GM21786 (cell line): ENCODE data around the gene THSD7A.
"Not testable (repeated sequence)": the region's sequence is repeated elsewhere in the genome, so short reads cannot be mapped to it uniquely, and the experiment has no call there.

Experiments used
- ATAC-seq: cut with Tn5 transposase; IDR thresholded peaks from one replicate; pipeline ENCODE4 v1.9.1; 2021; ENCODE audit not compliant: unreplicated experiment

THSD7A gene

GRCh38 chr7:11469028-11469745 lies 362.8 kb downstream of the THSD7A start:
- ATAC-seq = no peak

DNA sequence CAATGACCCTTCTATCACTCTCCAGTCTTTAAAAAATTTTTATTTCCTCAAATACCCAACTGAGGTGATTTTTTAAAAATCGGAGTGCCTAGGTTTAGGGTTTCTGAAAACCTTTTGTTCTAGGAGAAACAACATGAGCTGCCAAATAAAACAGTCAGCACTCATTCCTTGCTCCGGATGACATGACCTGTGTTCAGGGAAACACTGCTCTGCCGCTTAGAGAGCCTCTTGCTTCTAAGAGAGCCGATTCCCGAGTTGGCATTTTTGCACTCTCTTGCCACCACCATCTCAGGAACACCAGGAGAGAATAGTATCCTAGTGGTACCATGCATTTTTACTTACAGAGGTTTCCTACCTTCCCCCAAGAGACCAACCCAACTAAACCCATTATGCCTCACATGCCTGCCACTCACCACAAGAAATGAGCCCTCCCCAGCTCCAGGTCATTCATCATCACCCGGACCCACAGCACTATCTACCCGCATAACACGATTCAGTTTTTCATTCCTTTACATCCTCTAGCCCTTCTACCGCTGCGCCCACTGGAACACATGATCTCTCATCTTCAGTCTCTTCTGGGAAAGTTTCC lies 365.4 kb downstream of the THSD7A start:
- ATAC-seq = no peak

DNA sequence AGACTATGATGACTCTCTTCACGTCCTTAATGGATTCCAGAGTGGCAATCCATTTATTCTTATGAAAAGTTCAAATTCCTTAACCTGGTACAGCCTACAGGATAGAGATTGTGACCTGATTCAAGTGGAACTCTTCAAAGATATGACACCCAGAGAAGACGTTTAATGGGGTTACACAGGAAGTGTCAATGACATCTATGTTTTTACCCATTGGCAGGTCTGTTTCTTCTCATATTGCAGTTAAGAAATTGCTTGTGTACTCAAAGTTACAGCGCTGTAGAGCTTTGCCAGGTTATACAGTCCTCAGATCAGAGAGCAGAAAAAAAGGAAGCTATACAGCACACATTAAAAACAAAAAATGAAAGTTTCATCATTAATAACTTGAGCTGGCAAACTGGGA lies 367.4 kb downstream of the THSD7A start:
- no peak for ATAC-seq

- no peak for ATAC-seq
Measured at GRCh38 chr7:11461946-11462345, 370.1 kb downstream of the THSD7A start.

GRCh38 chr7:11458736-11459483 lies 373.1 kb downstream of the THSD7A start:
- no peak for ATAC-seq

DNA sequence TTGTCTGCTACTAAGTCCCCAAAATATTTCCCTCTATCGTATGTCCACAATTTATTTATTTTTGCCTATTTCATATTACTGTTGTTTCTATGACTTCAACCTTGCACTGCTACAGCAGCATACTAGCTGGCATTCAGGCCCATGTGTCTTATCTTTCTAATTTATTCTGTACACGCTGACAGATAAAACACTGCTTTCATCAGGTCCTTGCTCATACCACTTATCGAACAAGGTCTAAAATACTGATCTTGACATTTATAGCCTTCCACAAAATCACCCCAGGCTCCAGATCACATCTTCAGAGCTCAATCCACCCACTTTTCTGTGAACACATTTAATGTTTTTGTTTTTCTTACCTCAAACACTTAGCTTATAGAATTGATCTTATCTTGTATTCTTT lies 374.6 kb downstream of the THSD7A start:
- ATAC-seq = no peak

GRCh38 chr7:11456574-11456973 lies 375.4 kb downstream of the THSD7A start:
- no peak for ATAC-seq

GRCh38 chr7:11452476-11452875 lies 379.5 kb downstream of the THSD7A start:
- no peak for ATAC-seq

- no peak for ATAC-seq
Measured at GRCh38 chr7:11450281-11450680, 381.7 kb downstream of the THSD7A start.

DNA sequence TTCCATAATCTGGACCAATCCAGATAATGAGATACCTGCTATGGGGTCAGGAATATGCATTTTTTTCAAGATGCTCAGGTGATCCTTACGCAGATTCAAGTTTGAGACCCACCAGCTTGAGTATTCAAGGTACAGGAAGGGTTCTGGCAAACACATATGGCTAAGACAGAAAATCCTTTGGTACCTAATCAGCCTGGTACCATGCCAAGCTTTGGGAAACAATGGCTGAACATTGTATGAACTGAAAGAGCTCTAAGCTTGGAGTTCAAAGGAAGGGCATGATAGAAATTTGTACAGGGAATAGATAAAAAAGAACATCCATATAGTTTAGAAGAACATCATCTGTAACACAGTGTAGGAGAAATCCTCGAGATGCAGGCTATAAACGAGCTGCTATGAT lies 382.7 kb downstream of the THSD7A start:
- no peak for ATAC-seq

DNA sequence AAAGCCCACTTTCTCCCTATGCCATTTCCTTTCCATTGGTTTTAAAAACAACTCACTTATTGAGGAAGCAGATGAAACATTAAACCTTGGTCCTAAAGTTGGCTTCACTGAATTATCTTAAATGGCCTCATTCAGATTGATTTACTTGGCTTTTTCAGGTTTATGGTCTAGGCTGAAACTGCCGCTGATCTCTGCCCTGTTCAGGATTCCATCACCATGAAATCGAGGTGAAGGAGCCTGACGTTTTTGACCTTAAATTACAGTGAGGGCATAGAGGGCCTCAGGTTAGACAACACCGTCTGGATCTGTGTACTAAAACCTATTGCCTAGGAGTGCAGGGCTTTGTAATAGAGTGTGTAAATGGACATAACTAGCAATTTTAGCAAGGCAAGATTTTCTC lies 383.7 kb downstream of the THSD7A start:
- no peak for ATAC-seq

GRCh38 chr7:11447106-11447505 lies 384.9 kb downstream of the THSD7A start:
- ATAC-seq = no peak

GRCh38 chr7:11443934-11444333 lies 388.1 kb downstream of the THSD7A start:
- ATAC-seq = not testable (repeated sequence)

GRCh38 chr7:11437994-11438393 lies 394.0 kb downstream of the THSD7A start:
- ATAC-seq = no peak

GRCh38 chr7:11436773-11437524 lies 395.0 kb downstream of the THSD7A start:
- ATAC-seq = no peak

GRCh38 chr7:11436316-11436715 lies 395.7 kb downstream of the THSD7A start:
- no peak for ATAC-seq

- ATAC-seq = no peak
Measured at GRCh38 chr7:11434366-11434765, 397.6 kb downstream of the THSD7A start.

DNA sequence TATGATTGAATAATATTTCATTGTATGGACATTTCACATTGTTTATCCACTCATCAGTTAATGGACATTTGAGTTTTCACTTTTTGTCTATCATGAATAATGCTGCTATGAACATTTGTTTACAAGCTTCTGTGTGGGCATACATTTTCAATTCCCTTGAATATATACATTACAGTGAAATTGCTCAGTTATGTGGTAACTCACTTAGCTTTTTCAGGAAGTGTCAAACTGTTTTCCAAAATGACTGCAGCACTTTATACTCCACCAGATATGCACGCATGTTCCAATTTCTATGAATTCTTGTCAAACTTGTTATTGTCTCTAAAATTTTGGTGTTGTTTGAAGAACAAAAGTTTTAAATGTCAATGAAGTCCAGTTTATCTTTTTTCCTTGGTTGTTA lies 401.2 kb downstream of the THSD7A start:
- ATAC-seq = no peak

DNA sequence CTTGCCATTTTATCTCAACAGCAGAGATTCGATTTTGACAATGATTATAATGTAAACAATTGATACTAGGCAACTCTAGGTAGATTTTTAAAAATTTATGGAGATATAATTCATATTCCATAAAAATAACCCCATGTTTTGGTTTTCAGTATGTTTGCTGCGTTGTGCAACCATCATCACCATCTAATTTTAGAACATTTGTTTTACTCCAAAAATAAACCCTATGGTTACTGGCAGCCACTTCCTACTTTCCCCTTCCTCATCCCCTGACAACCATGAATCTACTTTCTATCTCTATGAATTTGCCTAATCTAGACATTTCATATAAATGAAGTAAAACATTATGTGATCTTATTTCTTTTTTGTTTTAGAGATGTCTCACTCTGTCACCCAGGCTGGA lies 401.9 kb downstream of the THSD7A start:
- ATAC-seq = no peak

- ATAC-seq = no peak
Measured at GRCh38 chr7:11428877-11429581, 403.0 kb downstream of the THSD7A start.
